IPS-18c (cell line): ENCODE results near the gene ECEL1.

Experiments used
- H3K4me3 ChIP-seq: 2 replicates; pipeline ENCODE4 v1.7.0; 2013; ENCODE audit warnings: low read depth, mild to moderate bottlenecking, low read length, moderate library complexity; ENCODE audit not compliant: insufficient read depth
- H3K9me3 ChIP-seq: one replicate; pipeline ENCODE4 v1.6.1; 2013; ENCODE audit warnings: mild to moderate bottlenecking, low read length, moderate library complexity; ENCODE audit not compliant: control insufficient read depth, insufficient read depth

ECEL1 gene

GRCh38 chr2:232523682-232524597 lies 36.3 kb upstream of the ECEL1 start:
- Histone ChIP-seq H3K4me3 (peak overlapping the region; percentile 49), H3K9me3 (no peaks in the 10 kb centered on the region)

- H3K4me3 ChIP-seq, result peak overlapping the region; percentile 49
- H3K9me3 ChIP-seq, result no peaks in the 10 kb centered on the region
Observed at GRCh38 chr2:232523402-232523681, 35.7 kb upstream of the ECEL1 start.

GRCh38 chr2:232522623-232523401 lies 35.2 kb upstream of the ECEL1 start:
- no peaks in the 10 kb centered on the region for H3K9me3 ChIP-seq
- H3K4me3 ChIP-seq, result no peak overlapping the region; the same call in 1 of the 2 replicates

- H3K4me3 ChIP-seq, result peak overlapping the region; percentile 40; the same call in 1 of the 2 replicates
- no peaks in the 10 kb centered on the region for H3K9me3 ChIP-seq
Observed at GRCh38 chr2:232521959-232522622, 34.5 kb upstream of the ECEL1 start.

- Histone ChIP-seq H3K4me3 (no peak overlapping the region), H3K9me3 (no peaks in the 10 kb centered on the region)
Observed at GRCh38 chr2:232521098-232521497, 33.5 kb upstream of the ECEL1 start.

GRCh38 chr2:232520489-232520888 lies 32.9 kb upstream of the ECEL1 start:
- Histone ChIP-seq H3K9me3 (no peaks in the 10 kb centered on the region), H3K4me3 (no peak overlapping the region)

- H3K9me3 ChIP-seq, result no peaks in the 10 kb centered on the region
- no peak within 1 kb of the TSS for H3K4me3 ChIP-seq
Observed at GRCh38 chr2:232519581-232520438, 32.2 kb upstream of the ECEL1 start, which contains the start of gene PRSS56. Gene PRSS56 (plus strand): TSS chr2:232520388. CDS start chr2:232520599, 211 bp downstream.

- Histone ChIP-seq H3K4me3 (no peak overlapping the region), H3K9me3 (no peaks in the 10 kb centered on the region)
Observed at GRCh38 chr2:232518844-232519243, 31.2 kb upstream of the ECEL1 start.

GRCh38 chr2:232516551-232516950 lies 28.9 kb upstream of the ECEL1 start:
- Histone ChIP-seq H3K9me3 (no peaks in the 10 kb centered on the region), H3K4me3 (no peak overlapping the region)

- no peak overlapping the region for H3K4me3 ChIP-seq
- H3K9me3 ChIP-seq, result no peaks in the 10 kb centered on the region
Observed at GRCh38 chr2:232515639-232516038, 28.0 kb upstream of the ECEL1 start.

- no peak overlapping the region for H3K4me3 ChIP-seq
- no peaks in the 10 kb centered on the region for H3K9me3 ChIP-seq
Observed at GRCh38 chr2:232513353-232513752, 25.7 kb upstream of the ECEL1 start.

GRCh38 chr2:232512602-232513001 lies 25.0 kb upstream of the ECEL1 start:
- H3K4me3 ChIP-seq, result no peak overlapping the region
- no peaks in the 10 kb centered on the region for H3K9me3 ChIP-seq

- Histone ChIP-seq H3K4me3 (no peak overlapping the region), H3K9me3 (no peaks in the 10 kb centered on the region)
Observed at GRCh38 chr2:232511336-232511890, 23.8 kb upstream of the ECEL1 start.

- no peak overlapping the region for H3K4me3 ChIP-seq
- H3K9me3 ChIP-seq, result no peaks in the 10 kb centered on the region
Observed at GRCh38 chr2:232508251-232508650, 20.6 kb upstream of the ECEL1 start.

GRCh38 chr2:232506709-232507108 lies 19.1 kb upstream of the ECEL1 start:
- Histone ChIP-seq H3K4me3 (no peak overlapping the region), H3K9me3 (no peaks in the 10 kb centered on the region)

- Histone ChIP-seq H3K4me3 (no peak overlapping the region), H3K9me3 (no peaks in the 10 kb centered on the region)
Observed at GRCh38 chr2:232505856-232506255, 18.2 kb upstream of the ECEL1 start.

GRCh38 chr2:232504438-232504837 lies 16.8 kb upstream of the ECEL1 start:
- no peaks in the 10 kb centered on the region for H3K9me3 ChIP-seq
- H3K4me3 ChIP-seq, result no peak overlapping the region
